HG03565 (cell line): ENCODE measurements around the gene CNTN6.
A peak's percentile ranks its signal among the peaks of the same experiment; 100 is the strongest.
"Not testable (repeated sequence)": the region's sequence is repeated elsewhere in the genome, so short reads cannot be mapped to it uniquely, and the experiment has no call there.

Experiments
- ATAC-seq: cut with Tn5 transposase; IDR thresholded peaks from one replicate; pipeline ENCODE4 v1.9.1; 2021; ENCODE audit warnings: mild to moderate bottlenecking, moderate library complexity; ENCODE audit not compliant: unreplicated experiment

CNTN6 gene

GRCh38 chr3:1272546-1273265 is 179.9 kb downstream of the CNTN6 start:
- no peak for ATAC-seq

GRCh38 chr3:1275495-1275894 is 182.7 kb downstream of the CNTN6 start:
- no peak for ATAC-seq

DNA sequence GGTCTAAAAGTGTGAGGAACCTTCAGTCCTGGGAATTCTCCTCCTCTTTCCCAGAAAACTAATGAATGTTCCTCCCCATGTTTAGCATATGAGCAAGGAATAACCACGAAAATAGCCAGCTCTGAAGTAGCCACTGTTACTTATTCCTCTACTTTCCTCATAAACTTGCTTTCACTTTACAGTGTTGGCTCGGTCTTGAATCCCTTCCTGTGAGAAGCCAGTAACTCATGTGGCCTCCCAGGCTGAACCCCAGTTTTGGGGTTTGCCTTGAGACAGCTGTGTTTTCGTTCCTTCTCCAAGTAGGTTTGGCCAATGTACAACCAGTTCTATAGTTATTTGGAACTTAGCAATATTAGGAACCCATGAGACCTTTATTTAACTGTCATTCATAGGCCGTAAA is 195.0 kb downstream of the CNTN6 start:
- ATAC-seq, result no peak

DNA sequence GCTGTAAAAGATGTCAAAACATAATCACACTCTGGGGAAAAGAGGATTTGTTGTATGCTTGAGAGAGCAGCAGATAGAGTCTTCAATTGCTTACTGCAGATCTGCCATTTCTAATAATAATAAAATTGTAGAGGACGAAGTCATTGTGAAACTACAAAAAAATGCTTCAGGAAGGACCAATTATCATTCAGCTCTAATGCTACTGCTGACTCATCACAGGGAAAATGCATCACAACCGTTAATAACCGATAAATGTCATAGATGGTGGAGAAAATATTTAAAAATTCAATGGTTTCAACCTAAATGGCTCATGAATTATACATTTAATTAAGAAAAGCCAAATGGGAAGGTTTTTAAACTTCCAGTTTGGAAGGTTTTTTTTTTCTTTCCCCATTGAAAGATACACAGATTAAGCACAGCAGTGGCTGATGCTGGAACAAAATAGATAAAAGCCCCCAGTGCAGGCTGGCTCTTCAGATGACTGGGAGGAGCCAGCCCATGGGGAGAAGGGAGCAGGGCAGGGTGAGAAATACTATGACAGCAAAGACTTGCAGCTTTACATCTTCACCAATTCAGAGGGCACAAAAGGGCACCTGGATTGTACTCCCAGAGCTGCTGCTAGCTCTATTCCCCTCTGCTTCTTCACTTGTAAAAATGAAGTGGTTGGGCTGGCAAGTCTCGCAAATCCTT is 196.1 kb downstream of the CNTN6 start:
- no peak for ATAC-seq

GRCh38 chr3:1292571-1293071 is 199.8 kb downstream of the CNTN6 start:
- ATAC-seq, result no peak

DNA sequence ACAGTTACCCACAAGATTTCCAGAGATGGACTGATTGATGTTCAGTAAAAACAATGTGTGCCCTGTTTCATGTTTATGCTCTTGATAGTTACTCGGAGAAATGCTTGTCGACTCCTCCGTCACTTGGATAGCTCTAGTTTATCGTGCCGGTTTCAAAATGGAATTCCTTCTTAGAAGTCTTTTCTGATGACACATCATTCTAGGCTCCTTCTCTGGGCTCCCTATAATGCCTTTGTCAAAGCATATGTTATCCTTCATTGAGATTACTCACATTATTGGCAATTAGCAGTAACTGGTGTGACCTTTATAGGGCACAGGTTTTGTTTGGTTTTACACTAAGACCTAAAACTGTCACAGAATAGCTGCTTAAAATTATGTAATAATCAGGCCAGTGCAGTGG is 201.8 kb downstream of the CNTN6 start:
- ATAC-seq, result no peak

DNA sequence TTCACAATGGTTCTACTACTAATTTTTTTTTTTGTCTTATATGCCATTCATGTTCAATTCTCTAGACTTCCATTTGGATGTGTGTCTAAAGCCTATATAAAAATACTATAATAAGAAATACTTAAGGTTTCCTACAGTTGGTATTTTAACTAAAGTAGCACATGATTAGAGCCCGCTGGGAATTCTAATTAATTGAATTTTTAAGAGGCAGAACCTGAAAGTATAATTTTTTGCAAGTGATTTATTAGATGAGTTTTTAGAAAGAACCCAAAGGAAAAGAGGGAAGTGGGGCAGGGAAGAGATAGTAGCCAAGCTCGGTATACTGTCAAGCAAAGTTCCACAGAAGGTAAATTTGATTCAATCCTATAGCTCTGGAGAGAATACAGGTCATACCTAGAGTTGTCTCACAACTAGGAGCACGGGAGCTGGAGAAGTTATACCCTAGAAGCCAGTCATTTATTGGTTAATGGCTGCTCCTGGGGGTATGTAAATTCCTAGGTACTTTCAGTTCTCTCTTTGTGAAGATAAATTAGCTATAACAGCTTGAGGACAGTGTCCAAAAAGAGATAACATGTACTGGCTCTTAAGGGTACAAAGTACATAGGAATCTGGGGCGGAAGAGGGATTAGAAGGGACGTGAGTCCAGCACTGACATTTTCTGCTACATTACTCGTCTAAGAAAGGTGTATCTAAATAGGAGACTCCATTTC is 225.6 kb downstream of the CNTN6 start:
- no peak for ATAC-seq

DNA sequence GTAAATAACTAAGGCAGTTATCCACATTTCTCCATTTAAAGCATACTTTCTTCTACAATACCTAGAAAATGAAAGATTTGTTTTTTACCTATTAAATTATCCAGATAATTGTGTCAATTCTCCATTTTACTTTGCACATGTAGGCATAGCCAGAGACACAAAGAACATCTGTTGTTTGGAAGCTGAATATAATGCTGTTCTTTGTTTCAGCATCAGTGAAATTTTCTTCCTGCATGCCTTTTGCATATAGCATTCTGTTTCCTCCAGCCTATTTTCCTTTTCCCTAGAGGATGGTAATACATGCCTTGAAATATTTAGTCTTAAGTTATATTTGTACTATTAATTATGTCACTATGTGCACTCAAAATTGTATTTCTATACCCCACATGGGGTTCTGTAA is 233.7 kb downstream of the CNTN6 start:
- ATAC-seq, result no peak

DNA sequence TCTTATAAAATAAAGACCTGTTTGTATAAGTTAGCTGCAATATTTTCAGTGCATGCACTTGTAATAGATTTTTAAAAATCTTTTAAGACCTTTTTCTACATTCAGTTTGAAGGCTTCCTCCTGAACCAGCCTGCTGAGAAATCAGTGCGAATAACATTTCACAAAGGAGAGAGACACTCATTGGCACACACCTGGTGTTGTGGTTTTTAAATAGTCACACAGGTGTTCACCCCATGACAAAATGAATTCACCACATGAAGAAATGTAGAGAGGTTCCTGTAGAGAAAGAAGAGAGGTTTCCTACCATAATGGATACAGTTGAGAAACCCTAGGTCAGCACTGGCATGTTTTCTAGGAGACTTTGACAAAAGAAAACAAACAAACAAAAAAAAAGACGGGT is 237.3 kb downstream of the CNTN6 start:
- no peak for ATAC-seq

DNA sequence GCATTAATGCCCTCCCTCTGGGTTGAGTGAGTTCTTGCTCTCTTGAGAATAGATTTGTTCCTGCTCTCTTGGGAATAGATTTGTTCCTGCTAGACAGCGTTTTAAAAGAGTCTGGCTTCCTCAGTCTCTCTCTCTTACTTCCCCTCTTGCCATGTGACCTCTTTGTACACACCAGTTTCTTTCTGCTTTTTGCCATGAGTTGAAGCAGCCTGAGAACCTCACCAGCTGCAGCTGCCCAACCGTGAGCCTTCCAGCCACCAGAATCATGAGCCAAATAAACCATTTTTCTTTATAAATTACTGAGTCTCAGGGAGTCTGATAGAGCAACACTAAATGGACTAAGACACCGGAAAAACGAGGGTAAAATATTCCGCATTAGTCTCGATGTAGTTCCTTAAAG is 253.6 kb downstream of the CNTN6 start:
- ATAC-seq, result no peak

GRCh38 chr3:1348547-1348946 is 255.7 kb downstream of the CNTN6 start:
- no peak for ATAC-seq

DNA sequence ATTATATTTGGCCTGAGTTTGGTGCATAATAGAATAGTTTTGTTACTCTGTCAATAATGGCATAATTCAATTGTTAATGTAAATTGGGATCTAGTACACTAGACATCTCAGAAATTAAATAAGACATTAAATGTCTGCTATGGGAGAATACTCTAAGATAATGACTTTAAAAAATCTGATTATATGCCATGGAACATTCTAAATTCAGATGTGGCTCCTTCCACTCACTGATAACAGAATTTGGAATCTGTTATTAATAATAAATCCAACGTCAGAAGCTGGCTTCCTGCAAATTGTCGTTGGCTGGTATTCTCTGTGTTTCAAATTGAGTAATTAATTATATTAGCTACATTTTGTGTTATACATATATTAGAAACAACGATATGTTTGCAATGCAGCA is 258.1 kb downstream of the CNTN6 start:
- ATAC-seq, result no peak

DNA sequence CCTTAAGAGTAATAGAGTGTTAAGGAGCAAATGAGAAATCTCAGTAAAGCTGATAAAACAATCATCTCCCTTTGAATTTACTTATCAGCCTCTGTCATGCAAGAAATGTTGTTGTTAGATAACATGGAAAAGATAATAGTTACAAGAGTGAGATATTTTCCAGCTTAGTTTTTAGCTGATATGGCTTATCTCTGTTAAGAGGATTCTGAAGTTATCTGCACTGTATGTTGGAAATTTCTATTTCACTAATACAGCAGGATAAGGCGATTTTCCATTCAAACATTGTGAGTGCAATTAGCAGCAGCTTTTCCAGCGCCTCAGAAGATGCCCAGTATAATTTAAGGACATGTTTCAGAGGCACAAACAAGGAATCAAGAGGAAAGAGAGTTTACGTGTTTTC is 262.9 kb downstream of the CNTN6 start:
- no peak for ATAC-seq

DNA sequence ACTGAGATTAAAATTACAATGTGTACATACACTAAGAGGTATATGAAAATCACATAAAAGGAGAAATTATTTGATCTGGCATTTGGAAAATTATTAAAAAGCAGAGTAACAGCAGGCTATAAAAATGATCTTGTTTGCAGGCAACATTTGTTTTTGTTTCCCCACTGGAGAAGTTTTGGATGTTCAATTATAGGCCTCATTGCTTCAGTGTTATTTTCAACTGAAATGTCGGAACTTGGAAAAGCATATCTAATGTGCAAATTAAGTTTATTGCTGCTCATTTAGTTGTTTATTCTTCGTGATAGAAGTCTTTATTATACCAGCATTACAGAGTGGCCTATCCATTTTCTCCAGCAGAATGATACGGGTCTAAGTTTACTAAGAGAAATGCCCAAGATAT is 263.3 kb downstream of the CNTN6 start:
- ATAC-seq, result no peak

- ATAC-seq, result no peak
Observed at GRCh38 chr3:1365528-1365927, 272.7 kb downstream of the CNTN6 start.

DNA sequence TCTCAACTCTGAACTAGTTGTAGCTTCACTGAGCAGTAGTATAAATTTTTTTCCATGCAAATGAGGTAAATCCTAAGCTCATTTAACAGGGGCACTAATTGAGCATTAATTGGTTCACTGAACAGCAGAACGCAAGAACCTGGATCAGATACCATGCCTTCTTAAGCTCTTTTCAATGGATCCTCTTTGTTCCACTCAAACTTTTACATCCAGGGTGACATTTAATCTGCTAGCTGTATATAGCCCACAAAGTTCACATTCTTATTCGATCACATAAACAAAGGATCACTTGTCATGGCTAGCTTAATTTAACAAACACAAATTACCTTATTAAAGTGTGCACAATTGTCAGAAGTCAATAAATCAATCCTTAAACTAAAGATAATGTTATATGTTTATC is 281.6 kb downstream of the CNTN6 start:
- no peak for ATAC-seq

- no peak for ATAC-seq
Observed at GRCh38 chr3:1375145-1375544, 282.3 kb downstream of the CNTN6 start.

DNA sequence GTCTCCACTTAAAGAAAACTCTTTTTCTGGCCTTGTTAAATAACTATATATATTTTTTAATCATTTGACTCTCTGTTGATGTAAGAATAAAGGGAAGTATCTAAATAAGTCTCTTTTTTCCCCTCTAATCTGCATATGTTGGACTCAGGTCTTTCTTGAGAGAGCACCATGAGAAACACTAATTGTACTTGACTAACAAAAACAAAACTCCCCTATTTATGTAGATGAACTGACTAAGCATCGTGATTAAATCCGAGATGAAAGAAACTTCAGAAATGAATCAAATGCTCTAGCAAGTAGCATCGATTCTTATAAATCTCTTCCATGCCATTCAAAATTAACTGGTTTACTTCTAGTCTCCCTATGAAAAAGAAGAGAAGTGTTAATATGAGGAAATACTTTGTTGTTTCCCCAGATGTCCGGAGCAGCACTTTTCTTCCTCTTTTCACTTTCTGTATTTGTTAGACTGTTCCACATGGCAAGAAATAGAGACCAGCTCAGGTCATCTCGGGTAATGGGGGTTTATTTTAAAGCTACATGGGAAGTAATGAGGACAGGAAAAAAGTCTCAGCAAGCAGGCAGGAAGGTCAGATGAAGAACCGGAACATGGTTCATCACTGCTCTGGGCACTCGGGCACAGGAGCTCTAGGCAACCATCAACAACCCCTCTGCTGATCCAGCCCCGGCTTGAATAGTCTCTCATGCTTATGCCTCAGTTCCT is 288.3 kb downstream of the CNTN6 start:
- ATAC-seq, result peak; percentile 77

GRCh38 chr3:1381647-1382036 is 288.8 kb downstream of the CNTN6 start:
- ATAC-seq, result peak; percentile 32

- ATAC-seq, result not testable (repeated sequence)
Observed at GRCh38 chr3:1387396-1387905, 294.6 kb downstream of the CNTN6 start.

DNA sequence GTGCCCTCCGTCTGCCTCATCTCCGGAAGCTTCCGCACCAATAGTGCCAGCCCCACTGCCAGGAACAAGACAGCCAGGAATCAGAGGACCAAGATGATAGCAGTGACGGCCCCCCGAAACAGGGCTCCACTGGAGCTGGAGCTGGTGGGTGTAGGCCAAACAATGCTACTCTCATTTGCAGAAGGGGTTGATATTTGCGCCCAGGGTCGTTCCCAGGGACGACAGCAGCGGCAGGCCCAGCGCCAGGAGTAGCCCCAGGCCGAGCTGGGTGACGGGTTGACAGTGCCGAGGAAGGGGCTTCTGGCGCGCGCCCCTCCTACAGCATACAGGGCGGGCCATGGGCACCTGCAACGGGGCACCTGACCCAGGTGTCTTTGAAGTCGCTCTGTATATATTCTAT is 301.4 kb downstream of the CNTN6 start:
- no peak for ATAC-seq
